PC-9 (cell line): ENCODE results near the gene ZNF701. TPM values are rescaled to one million over a fixed set of nuclear protein-coding genes. Genes with fewer than 3 reads are reported as not detected.
"Not testable (repeated sequence)": the region's sequence is repeated elsewhere in the genome, so short reads cannot be mapped to it uniquely, and the experiment has no call there.

Experiments
- BruUV-seq: library from RNA; stranded (reverse); fragments of 400-500 nt; replicated peaks from 2 replicates; lab custom pipeline; 2021; lab: Mats Ljungman, UMichigan
- CTCF ChIA-PET: fragments of 300-600 bp; sonication (Branson Sonifier 250); formaldehyde crosslinking; loops from one replicate; lab custom pipeline; 2022; ENCODE audit warnings: antibody characterized with exemption; lab: Charles Lee
- POLR2A ChIA-PET: fragments of 300-600 bp; sonication (Branson Sonifier 250); formaldehyde crosslinking; loops from one replicate; lab custom pipeline; 2022; ENCODE audit warnings: antibody characterized with exemption; ENCODE audit not compliant: unreplicated experiment; lab: Charles Lee
- DNase-seq, 2 experiments: peaks; one replicate each; pipeline versions ENCODE4 v3.0.0 to v3.0.0-alpha.2; 2015 to 2022; ENCODE audit warnings: mixed read lengths in 1 of 2
- H2AFZ ChIP-seq: fragments of 200-600 bp; sonication (generic); 2 replicates; pipeline ENCODE4 v1.8.1; 2017; ENCODE audit warnings: antibody characterized with exemption
- H3F3A ChIP-seq: fragments of 200-600 bp; sonication (generic); 2 replicates; pipeline ENCODE4 v1.8.1; 2017; ENCODE audit warnings: antibody characterized with exemption, mild to moderate bottlenecking, low read depth; ENCODE audit not compliant: insufficient read depth
- H3K27ac ChIP-seq: fragments of 200-600 bp; sonication (generic); 2 replicates; pipeline ENCODE4 v1.6.1; 2016; ENCODE audit warnings: mixed run types
- H3K27me3 ChIP-seq: fragments of 200-600 bp; sonication (generic); 2 replicates; pipeline ENCODE4 v1.6.1; 2016; ENCODE audit warnings: low read depth, mixed run types; ENCODE audit not compliant: insufficient read depth
- H3K36me3 ChIP-seq: fragments of 200-600 bp; sonication (generic); 2 replicates; pipeline ENCODE4 v1.6.1; 2016; ENCODE audit warnings: low read depth, mixed run types
- H3K4me1 ChIP-seq: fragments of 200-600 bp; sonication (generic); replicated peaks from 2 replicates; pipeline ENCODE4 v1.6.1; 2016; ENCODE audit warnings: mixed run types; ENCODE audit not compliant: insufficient read depth
- H3K4me2 ChIP-seq: fragments of 200-600 bp; sonication (generic); 2 replicates; pipeline ENCODE4 v1.6.1; 2017; ENCODE audit warnings: mixed run types
- H3K4me3 ChIP-seq: fragments of 200-600 bp; sonication (generic); 2 replicates; pipeline ENCODE4 v1.6.1; 2016; ENCODE audit warnings: mixed run types
- H3K79me2 ChIP-seq: fragments of 200-600 bp; sonication (generic); 2 replicates; pipeline ENCODE4 v1.6.1; 2017; ENCODE audit warnings: low read depth, mixed run types
- H3K9me2 ChIP-seq: fragments of 200-600 bp; sonication (generic); 2 replicates; pipeline ENCODE4 v1.8.1; 2017; ENCODE audit warnings: mild to moderate bottlenecking; ENCODE audit not compliant: insufficient read depth
- H3K9me3 ChIP-seq: fragments of 200-600 bp; sonication (generic); 2 replicates; pipeline ENCODE4 v1.8.1; 2016; ENCODE audit warnings: low read depth; ENCODE audit not compliant: insufficient read depth
- H4K20me1 ChIP-seq: fragments of 200-600 bp; sonication (generic); 2 replicates; pipeline ENCODE4 v1.8.1; 2017; ENCODE audit not compliant: insufficient read depth
- EZH2 ChIP-seq: fragments of 200-600 bp; sonication (generic); IDR thresholded peaks from 2 replicates; pipeline ENCODE4 v1.8.0; 2017; ENCODE audit warnings: antibody characterized with exemption, low read depth
- intact Hi-C: fragments of 100-400 bp; cut with micrococcal nuclease; formaldehyde crosslinking; loops from one replicate; pipeline ENCODE4 v1.10.0; 2022; ENCODE audit not compliant: unreplicated experiment
- total RNA-seq: library from RNA; stranded (reverse); gene quantifications from 2 replicates; pipeline ENCODE4 v1.2.3, GENCODE V29; 2021
- TF ChIP-seq, protein P1 (sequence below): fragments of 200-600 bp; sonication (generic); conservative IDR thresholded peaks from 2 replicates; pipeline ENCODE4 v1.6.1; 2017; ENCODE audit warnings: mixed run types, antibody characterized with exemption, mild to moderate bottlenecking, moderate library complexity

The ZNF701 gene
- total RNA-seq, 1 experiment from 2014 or later = 24.2 TPM

DNA sequence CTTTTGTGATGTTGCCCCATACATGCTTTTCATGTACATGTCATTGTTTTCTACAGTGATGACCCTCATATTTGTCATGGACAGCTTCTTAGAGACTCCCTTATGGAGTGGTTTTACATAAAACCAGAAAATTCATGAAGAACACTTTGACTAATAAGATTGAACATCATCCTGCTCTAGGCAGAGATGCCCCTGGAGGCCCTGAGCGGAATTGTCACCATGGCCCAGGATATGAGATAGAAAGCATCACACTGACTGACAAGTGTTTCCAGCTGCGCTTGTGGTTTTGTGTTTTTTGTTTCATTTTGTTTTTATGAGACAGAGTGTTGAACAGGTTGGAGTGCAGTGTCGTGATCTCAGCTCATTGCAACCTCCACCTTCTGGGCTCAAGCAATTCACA lies 22.2 kb downstream of the ZNF701 start:
- Histone ChIP-seq H3K27ac (no peak overlapping the region), H3K4me3 (no peak overlapping the region), H3K4me2 (no peak overlapping the region), H3K27me3 (no peaks in the 10 kb centered on the region), H3K36me3 (peaks cover 26% of the 10 kb centered on the region), H3K4me1 (no peaks in the 10 kb centered on the region), H3K9me3 (peaks cover 50% of the 10 kb centered on the region), H4K20me1 (no peaks in the 10 kb centered on the region), H3F3A (no peaks in the 10 kb centered on the region), H3K79me2 (no peaks in the 10 kb centered on the region), H2AFZ (no peak overlapping the region), H3K9me2 (no peaks in the 10 kb centered on the region)
- intact Hi-C loops = no loop called here
- POLR2A ChIA-PET = no interaction called here
- DNase-seq = no peak
- no TSS peak for BruUV-seq
- CTCF ChIA-PET = no interaction called here
- no peak for TF ChIP-seq EZH2
- TF ChIP-seq, protein P1, sequence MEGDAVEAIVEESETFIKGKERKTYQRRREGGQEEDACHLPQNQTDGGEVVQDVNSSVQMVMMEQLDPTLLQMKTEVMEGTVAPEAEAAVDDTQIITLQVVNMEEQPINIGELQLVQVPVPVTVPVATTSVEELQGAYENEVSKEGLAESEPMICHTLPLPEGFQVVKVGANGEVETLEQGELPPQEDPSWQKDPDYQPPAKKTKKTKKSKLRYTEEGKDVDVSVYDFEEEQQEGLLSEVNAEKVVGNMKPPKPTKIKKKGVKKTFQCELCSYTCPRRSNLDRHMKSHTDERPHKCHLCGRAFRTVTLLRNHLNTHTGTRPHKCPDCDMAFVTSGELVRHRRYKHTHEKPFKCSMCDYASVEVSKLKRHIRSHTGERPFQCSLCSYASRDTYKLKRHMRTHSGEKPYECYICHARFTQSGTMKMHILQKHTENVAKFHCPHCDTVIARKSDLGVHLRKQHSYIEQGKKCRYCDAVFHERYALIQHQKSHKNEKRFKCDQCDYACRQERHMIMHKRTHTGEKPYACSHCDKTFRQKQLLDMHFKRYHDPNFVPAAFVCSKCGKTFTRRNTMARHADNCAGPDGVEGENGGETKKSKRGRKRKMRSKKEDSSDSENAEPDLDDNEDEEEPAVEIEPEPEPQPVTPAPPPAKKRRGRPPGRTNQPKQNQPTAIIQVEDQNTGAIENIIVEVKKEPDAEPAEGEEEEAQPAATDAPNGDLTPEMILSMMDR = no peak

DNA sequence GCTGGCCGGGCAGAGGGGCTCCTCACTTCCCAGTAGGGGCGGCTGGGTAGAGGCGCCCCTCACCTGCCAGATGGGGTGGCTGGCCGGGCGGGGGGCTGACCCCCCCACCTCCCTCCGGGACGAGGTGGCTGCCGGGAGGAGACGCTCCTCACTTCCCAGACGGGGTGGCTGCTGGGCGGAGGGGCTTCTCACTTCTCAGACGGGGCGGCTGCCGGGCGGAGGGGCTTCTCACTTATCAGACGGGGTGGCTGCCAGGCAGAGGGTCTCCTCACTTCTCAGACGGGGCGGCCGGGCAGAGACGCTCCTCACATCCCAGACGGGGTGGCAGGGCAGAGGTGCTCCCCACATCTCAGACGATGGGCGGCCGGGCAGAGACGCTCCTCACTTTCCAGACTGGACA lies 23.4 kb downstream of the ZNF701 start:
- H3K4me1 ChIP-seq, H3K4me3 ChIP-seq, H2AFZ ChIP-seq, BruUV-seq, H3K27ac ChIP-seq, intact Hi-C loops, H3K79me2 ChIP-seq, CTCF ChIA-PET, H3F3A ChIP-seq, H3K27me3 ChIP-seq, POLR2A ChIA-PET, H4K20me1 ChIP-seq, H3K9me2 ChIP-seq, DNase-seq, H3K4me2 ChIP-seq: not testable (repeated sequence)
- peaks cover 56% of the 10 kb centered on the region for H3K9me3 ChIP-seq
- H3K36me3 ChIP-seq = peaks cover 24% of the 10 kb centered on the region

GRCh38 chr19:52599241-52599640 lies 29.2 kb downstream of the ZNF701 start:
- no peak for TF ChIP-seq EZH2
- TF ChIP-seq, protein P1 = no peak
- POLR2A ChIA-PET = interaction anchor here (0.7 kb wide), 1 partner anchor 266 kb away, joined by 4 read pairs; no protein-coding TSS in a partner anchor
- H4K20me1 ChIP-seq = no peaks in the 10 kb centered on the region
- H3K4me3 ChIP-seq = no peak overlapping the region
- H3K27me3 ChIP-seq = no peaks in the 10 kb centered on the region
- H3K9me2 ChIP-seq = no peaks in the 10 kb centered on the region
- peaks cover 10% of the 10 kb centered on the region; the same call in 1 of the 2 replicates for H3K36me3 ChIP-seq
- DNase-seq = no peak
- no TSS peak for BruUV-seq
- no peak overlapping the region for H3K4me2 ChIP-seq
- no peak overlapping the region for H3K27ac ChIP-seq
- H3K9me3 ChIP-seq = peaks cover 56% of the 10 kb centered on the region
- no peak overlapping the region for H2AFZ ChIP-seq
- CTCF ChIA-PET = no interaction called here
- H3K79me2 ChIP-seq = no peaks in the 10 kb centered on the region
- H3K4me1 ChIP-seq = no peaks in the 10 kb centered on the region; the same call in 1 of the 2 replicates
- H3F3A ChIP-seq = 0 out of 2 replicates have a peak, but pooled peaks cover 4% of the 10 kb centered on the region
- intact Hi-C loops = no loop called here

DNA sequence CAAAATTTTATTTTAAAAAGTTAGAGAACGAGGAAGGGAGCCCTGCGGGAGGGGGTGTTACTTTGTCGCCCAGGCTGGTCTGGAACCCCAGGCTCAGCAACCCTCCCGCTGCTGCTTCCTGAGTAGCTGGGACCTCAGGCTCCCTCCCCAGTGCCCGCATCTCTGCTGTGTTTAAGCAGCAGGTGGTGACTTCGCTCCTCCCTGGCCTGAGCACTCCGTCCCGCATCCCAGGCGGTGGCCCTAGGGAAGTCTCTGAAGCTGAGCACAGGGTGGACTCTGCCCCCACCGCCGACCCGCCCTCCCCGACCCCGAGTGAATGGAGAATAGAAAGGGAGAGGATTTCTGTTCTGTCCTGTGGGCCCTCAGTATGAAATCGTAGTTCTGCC lies 30.5 kb downstream of the ZNF701 start:
- H3K9me2 ChIP-seq = no peaks in the 10 kb centered on the region
- ChIA-PET CTCF (no interaction called here), POLR2A (no interaction called here)
- TF ChIP-seq, protein P1 = no peak
- TF ChIP-seq EZH2 = no peak
- BruUV-seq = no TSS peak
- H3K36me3 ChIP-seq = peaks cover 9% of the 10 kb centered on the region; the same call in 1 of the 2 replicates
- H2AFZ ChIP-seq = peak overlapping the region; percentile 95; the same call in 1 of the 2 replicates
- H3K4me3 ChIP-seq = peak overlapping the region; percentile 73
- no peaks in the 10 kb centered on the region for H4K20me1 ChIP-seq
- no peak overlapping the region for H3K27ac ChIP-seq
- H3K4me2 ChIP-seq = peak overlapping the region; percentile 89
- 0 out of 2 replicates have a peak, but pooled peaks cover 4% of the 10 kb centered on the region for H3F3A ChIP-seq
- H3K79me2 ChIP-seq = no peaks in the 10 kb centered on the region
- H3K27me3 ChIP-seq = no peaks in the 10 kb centered on the region
- H3K4me1 ChIP-seq = no peaks in the 10 kb centered on the region; the same call in 1 of the 2 replicates
- peaks cover 57% of the 10 kb centered on the region for H3K9me3 ChIP-seq
- intact Hi-C loops = loop anchor here (2.0 to 5.0 kb wide), 2 partner anchors 30 to 913 kb away; partner anchors contain the start of gene ZNF701
- DNase-seq = no peak
